HG03159 (cell line): Measurements from ENCODE around the gene GNB4.

Experiments used
- ATAC-seq: cut with Tn5 transposase; IDR thresholded peaks from one replicate; pipeline ENCODE4 v1.9.1; 2021; ENCODE audit warnings: mild to moderate bottlenecking, moderate library complexity; ENCODE audit not compliant: unreplicated experiment

GNB4 gene

GRCh38 chr3:179373938-179374337, 77.3 kb downstream of the GNB4 start:
- no peak for ATAC-seq

- ATAC-seq = no peak
Measured at GRCh38 chr3:179369621-179370020, 81.6 kb downstream of the GNB4 start.

GRCh38 chr3:179363332-179363731, 87.9 kb downstream of the GNB4 start:
- ATAC-seq = no peak

- ATAC-seq = no peak
Measured at GRCh38 chr3:179355996-179356395, 95.3 kb downstream of the GNB4 start.

- ATAC-seq = peak; percentile 61
Measured at GRCh38 chr3:179348325-179349013, 102.8 kb downstream of the GNB4 start.

- ATAC-seq = peak; percentile 94
Measured at GRCh38 chr3:179347345-179348194, 103.7 kb downstream of the GNB4 start, which contains the start of gene MFN1. TSS of gene MFN1 (plus strand) at chr3:179347709. CDS start at chr3:179348852, 1,143 bp downstream.
